ENCODE measurements around the gene PGAM4.
"Not testable (repeated sequence)": the region's sequence is repeated elsewhere in the genome, so short reads cannot be mapped to it uniquely, and the experiment has no call there.

PGAM4 gene

DNA sequence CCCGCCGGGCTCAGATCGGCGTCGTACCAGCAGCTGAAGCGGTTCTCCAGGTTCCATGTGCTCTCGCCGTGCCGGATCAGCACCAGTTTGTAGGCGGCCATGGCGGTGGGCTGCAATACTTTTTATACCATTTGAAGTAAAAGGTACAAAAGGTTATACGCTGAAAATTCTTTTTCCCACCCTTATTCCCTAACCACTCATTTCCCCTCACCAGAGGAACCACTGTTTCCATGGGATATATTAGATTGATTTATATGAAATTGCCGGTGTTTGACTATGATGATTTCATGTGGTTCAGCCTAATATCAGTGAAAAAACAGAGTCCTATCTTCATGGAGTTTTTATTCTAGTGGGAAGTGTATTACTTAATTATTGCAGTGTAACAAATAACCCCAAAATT lies at the start of gene PGAM4:
TSS of gene PGAM4 (minus strand) at position 101 of the 400 bp plus-strand sequence. CDS start at position 101, 0 bp downstream.
- no peak for DNase-seq

DNA sequence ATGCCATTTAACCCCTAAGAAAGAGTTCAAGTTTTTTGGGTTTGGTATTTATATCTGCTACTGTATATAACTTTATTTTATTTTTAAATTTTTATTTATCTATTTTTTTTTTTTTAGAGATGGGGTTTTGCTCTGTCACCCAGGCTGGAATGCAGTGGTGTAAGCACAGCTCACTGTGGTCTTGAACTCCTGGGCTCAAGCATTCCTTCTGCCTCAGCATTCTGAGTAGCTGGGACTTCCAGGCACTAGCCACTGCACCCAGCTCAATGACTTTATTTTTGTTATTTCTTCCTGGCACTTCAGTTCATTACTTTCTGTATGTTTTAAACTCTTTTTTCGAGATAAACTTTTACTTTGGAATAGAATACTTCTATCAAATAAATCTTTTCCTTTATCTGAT lies 42.4 kb upstream of the PGAM4 start:
- DNase-seq: no peak

DNA sequence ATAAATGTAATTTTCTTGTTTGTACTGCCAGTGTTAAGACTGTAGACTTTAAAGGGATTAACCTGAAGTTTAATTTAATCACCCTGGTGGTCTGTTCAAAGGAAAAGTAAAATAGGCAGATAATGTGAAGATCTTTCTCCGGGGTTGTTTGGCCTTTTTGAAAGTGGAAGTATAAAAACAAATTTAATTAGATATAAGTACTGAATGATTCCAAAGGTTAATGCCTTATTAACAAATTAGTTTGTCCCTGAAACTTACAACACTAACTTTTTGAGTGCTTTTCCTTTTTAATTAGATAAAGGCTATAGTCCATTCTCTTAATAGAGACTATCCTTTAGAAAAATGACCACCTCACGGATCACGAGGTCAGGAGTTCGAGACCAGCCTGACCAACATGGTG lies 10.4 kb upstream of the PGAM4 start:
- DNase-seq: no peak

DNA sequence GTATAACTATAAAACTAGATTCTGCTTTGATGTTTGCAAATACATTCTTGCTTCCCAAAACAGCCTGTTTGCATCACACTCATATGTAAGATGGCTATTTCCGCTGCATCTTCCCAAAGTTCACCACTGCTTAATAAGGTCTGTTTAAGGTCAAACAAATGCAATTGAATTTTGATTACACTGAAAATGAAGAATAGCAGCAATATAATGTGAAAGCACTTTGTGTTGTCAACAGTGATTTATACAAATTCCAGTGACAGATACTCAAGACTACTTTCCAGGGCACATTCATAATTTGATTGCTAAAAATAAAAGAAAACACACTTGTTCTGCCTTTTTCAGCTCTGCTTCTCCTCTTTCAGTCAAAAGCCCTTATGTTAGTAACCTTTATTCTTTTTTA lies 8.1 kb upstream of the PGAM4 start:
- no peak for DNase-seq

DNA sequence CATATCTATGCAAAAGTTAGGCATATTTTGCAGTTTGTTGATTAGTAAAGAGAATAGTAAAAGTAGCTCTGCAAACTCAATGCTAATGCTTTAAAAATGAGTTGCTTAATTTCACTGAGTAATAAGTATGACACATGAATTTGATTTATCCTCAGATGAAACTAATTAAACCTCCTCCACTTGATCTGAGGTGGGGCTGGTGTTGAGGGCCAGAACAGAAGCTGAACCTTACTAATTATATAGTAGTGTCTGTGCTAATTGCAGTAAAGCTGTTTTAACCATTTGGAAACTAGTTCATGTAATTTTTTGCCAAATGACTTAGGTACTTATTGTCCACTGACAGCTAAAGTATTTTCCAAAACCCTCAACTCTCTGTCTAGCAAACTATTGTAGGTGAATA lies 7.7 kb upstream of the PGAM4 start:
- DNase-seq: no peak

DNA sequence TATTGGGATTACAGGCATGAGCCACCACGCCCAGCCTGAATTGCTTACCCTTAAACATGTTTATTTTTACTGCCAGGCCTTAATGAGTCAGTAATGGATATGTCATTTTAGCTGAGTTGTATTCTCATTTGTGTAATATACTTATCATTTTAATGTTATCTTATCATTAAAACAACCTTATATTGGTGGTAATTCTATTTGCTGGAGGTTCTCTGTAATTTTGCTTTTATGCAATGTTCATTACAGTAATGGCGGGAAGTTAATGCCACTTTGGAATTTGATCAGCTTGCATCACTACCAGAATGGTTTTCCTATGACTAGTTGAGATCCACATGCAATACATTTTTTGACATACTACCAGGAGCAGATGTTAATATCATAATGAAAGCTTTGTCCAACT lies 6.3 kb upstream of the PGAM4 start:
- no peak for DNase-seq

DNA sequence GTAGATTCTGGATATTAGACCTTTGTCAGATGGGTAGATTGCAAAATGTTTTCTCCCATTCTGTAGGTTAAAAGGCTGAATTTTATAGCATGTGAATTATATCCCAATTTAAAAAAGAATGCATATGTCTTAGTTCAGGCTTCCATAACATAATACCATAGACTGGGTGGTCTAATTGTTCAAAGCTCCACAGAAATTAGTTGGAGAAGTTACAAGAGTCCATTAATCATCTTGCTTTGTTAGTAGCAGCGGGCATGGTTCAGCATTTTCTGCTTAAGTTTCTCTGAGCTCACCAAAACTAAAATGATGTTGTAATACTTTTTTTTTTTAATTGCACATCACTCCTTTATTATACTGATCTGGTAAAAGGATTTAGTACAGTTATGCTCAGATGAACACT lies 1.8 kb downstream of the PGAM4 start:
- DNase-seq: no peak

DNA sequence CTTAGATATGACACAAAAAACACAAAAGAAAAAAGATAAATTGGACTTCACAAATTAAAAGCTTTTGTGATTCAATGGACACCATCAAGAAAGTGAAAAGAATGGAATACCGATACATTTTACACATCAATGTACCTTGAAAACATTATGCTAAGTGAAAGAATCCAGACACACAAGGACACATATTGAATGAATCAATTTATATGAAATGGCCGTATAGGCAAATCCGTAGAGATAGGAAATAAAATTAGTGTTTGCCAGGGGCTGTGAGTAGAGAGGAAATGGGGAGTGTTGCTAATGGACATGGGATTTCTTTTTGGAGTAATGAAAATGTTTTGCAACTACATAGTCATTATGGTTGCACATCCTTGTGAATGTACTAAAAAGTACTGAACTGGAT lies 3.1 kb downstream of the PGAM4 start:
- no peak for DNase-seq

DNA sequence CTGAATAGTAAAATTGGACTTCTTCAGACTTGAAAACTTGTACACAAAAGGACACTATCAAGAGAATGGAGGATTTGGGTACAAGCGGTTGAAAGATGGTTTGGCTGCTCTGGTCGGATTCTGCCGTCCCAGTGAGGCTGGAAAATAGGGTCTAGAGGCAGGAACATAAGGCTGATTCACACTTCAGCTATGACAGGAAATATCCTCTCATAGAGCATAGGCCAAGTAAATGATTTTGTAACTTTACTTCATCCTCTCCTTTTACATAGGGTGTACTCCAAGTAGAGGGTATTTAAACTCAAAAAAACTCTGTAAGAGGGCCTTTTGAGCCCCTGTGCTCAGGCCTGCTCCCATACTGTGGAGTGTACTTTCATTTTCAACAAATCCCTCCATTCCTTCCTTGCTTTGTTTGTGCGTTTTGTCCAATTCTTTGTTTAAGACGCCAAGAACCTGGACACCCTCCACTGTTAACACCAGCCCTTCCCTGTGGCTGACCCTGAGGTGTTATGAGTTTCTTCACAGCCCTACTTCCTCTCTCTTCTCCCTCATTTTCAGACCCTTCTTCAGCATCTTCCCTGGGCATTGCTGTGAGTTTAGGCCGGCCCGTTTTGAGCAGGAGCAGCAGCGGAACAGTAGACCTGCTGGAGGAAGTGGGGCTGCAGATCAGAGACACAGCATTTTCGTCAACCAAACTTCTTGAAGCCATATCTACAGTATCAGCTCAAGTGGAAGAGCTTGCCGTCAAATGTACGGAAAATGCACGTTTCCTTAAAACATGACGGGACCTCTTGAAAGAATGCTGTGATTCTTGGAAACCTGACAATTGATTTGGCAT lies 7.2 kb downstream of the PGAM4 start:
- DNase-seq: no peak

DNA sequence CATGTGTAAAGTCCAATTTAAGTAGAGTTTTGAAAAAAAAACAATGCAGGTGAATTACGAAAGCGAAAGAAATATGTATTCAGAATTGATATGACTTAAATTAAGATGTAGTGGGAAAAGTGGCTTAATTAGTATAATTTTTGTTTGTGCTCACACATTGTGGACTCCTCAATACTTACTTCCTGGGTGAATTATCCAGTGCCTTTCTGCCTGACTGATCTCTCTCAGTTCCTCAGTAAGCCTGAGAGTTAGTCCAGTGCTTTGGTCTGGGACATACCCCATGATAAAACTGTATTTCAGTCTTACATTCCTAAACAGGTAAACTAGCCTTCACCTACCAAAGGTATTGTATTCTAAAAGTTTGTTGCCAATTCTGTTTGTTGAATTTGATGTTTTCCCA lies 8.4 kb downstream of the PGAM4 start:
- no peak for DNase-seq

DNA sequence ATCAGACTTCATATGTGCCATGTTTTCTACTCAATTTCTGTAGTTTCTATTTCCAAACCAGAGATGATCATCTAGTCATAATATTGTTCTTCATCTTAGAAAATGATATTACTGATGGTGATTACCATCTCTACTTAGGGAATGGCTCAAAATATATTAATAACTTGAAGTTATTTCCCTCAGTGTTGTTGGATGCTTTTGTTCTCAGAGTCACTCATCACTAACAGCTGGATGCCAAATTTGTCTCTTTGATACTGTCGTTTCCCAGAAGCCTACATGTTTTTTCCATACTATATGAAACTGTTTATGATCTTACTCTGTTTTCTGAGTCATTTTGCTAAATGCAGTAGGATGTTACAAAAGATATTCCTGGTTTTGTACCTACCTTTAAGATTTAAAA lies 8.9 kb downstream of the PGAM4 start:
- no peak for DNase-seq

DNA sequence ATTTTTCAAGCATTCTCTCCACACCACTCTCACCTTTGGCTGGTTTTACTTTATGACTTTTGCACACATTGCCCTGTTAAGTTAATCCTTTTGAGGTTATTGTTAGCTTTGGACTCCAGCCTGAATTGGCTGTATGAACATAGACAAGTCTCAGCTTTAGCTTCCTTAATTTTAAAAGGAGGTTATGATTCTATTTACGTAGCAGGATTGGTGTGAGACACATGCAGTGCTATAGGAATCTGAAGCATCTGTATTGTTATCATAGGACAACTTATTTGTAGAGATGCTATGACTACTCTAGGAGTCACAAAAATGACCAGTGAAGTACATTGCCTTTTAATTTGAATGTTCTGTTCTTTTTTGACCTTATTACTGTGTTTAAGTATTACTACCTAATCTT lies 15.7 kb downstream of the PGAM4 start:
- DNase-seq: no peak

DNA sequence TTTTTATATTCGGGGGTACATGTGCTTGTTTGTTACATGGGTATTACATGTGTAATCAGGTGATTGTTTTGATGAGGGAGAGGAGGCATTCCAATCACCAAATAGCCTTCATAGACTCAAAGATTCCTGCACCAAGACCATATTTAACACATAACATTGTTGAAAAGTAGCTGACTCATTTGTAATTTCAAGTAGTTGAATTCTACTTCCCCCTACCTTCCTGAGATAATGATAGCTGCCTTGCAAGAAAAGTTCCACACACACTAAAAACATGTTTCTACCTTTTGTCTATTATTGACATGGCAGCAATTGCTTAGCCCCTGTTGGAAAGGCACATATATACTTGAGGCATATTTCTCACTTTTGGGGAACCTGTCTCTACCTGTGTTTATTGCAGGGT lies 16.1 kb downstream of the PGAM4 start:
- DNase-seq: no peak

DNA sequence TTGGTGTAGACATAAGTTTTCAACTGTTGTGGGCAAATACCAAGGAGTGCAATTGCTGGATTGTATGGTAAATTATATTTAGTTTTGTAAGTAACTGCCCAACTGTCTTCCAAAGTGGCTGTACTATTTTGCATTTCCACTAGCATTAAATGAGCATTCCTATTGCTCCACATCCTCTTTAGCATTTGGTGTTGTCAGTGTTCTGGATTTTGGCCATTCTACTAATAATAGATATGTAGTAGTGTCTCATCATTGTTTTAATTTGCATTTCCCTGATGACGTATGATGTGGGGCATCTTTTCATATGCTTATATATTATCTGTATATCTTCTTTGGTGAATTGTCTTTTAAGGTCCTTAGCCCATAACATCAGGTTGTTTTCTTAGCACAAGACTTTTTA lies 17.3 kb downstream of the PGAM4 start:
- DNase-seq: no peak

DNA sequence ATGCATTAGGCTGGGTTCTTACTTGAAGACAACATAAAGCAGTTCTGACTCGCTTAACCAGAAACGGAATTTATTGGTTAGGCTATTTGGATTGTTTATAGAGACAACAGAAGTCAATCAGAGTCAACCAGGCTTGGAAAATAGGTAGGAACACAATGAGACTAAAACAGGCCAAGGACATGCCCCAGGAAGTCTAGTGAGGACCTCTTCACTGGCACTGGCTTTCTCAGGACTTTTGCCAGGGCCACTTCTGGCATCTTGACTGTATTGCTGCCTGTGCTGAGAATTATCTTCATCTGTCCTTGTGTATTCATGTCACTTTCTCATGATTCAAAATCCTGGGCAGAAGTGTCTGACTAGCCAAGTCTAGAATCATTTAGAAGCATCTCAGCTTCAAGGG lies 19.6 kb downstream of the PGAM4 start:
- no peak for DNase-seq

DNA sequence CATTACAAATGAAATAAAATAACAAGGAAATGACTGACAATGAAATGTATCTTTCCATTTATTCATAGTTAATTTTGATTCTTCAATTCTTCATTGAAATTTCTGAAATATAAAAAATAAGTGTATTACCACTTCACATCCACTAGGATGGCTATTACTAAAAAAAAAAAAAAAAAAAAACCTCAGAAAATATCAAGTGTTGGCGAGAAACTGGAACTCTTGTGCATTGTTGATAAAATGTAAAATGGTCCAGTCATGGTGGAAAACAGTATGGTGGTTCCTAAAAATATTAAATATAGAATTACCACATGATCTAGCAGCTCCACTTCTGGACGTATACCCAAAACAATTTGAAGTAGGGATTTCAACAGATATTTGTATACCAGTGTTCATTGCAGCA lies 22.9 kb downstream of the PGAM4 start:
- DNase-seq: no peak

DNA sequence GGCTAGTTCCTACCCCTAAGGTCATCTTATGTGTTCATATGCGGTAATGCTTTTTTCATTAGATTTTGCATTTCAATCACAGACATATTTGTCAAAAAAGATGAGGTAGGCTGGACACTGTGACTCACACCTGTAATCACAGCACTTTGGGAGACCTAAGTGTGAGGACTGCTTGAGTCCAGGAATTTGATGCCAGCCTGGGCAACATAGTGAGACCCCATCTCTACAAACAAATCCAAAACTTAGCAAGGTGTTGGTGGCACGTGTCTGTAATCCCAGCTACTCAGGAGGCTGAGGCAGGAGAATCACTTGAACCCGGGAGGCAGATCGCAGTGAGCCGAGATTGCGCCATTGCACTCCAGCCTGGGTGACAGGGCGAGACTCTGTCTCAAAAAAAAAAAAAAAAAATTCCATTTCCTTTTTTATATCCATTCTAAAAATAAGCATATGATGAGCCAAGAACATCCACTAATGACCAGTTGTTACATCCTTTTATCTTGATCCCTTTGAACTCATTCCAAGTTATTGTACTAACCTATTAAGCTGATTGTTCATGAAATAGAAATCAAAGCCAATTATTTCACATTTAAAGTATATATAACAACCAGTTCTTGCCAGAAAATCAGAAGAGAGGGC lies 23.4 kb downstream of the PGAM4 start:
- no peak for DNase-seq

DNA sequence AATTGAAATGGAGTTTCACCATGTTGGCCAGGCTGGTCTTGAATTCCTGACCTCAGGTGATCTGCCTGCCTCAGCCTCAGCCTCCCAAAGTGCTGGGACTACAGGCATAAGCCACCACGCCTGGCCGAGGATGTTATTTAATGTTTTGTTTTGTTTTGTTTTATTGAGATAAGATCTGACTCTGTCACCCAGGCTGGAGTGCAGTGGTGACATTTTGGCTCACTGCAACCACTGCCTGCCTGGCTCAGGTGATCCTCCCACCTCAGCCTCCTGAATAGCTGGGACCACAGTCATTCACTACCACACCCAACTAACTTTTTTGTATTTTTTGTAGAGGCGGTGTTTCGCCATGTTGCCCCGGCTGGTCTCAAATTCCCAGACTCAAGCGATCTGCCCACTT lies 24.4 kb downstream of the PGAM4 start:
- DNase-seq: not testable (repeated sequence)

DNA sequence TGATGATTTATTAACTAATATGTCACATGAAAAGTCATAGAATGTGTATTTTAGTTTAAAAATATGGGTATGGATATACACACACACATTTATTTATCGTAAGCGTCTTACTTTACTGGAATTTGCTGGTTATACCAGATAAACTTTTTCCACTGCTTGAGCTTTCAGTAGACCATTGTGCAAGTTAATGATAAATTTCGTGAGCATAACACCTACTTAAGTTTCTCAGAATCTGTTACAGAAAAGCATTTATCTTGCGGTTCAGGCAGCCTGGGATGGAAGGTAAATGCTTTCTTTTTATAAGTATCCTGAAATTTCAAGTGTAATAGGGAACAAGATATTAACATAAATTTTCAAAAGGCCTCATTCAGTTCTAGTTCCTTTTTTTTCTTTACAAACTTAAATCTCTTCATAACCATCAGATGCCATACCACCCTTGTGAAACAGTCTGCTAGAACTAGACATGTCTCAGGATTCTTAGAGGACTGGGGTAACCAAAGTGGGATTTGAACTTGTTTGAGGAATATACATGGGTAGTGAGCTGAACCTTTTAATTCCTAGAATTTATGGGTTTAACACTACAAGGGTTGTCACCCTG lies 31.3 kb downstream of the PGAM4 start:
- no peak for DNase-seq

DNA sequence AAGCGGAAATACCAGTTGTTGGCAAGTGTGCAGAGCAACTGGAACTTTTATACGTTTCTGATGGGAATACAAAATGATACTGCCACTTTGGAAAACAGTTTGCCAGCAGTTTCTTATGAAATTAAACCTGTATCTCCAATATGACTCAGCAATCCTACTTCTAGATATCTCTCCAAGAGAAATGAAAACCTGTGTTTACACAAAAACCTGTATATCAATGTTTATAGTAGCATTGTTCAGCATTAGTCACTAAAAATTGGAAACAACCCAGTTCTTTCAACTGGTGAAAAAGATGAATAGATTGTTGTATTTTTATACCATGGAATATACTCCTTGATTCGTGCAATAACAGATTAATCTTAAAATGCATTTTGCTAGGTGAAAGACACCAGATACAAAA lies 32.1 kb downstream of the PGAM4 start:
- no peak for DNase-seq

DNA sequence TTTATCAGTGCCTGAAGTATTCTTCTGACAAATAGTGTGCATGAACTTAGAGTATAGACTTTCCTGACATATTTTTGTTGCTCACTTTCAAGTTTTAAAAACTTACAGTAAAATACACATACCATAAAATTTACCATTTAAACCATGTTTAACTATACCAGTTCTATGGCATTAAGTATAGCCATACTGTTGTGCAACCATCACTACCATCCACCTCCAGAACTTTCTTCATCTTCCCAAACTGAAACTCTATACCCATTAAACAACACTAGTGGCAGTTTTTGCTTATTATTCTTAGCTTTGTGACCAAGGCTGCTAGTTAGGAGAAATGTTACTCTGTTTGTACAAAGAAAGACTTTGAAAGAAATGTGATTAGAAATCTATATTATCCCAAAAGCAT lies 33.1 kb downstream of the PGAM4 start:
- DNase-seq: no peak

DNA sequence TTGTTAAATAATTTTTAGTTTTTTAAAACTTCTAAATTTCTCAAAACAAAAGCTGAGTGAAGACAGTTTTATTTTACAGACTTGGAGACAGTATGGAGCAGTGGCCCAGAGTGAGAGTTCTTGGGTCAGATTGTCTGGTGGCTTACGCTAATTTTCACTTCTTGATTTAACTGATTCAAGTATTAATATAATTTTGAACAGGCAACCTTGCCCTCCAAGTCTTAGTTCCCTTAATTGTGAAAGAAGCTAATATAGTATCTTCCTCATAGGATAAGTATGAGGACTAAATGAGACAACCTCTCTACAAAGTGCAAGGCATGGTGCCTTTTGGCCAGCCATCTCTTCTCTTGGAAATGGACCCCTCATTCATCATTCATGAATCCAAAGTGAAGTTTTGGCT lies 33.6 kb downstream of the PGAM4 start:
- DNase-seq: no peak

DNA sequence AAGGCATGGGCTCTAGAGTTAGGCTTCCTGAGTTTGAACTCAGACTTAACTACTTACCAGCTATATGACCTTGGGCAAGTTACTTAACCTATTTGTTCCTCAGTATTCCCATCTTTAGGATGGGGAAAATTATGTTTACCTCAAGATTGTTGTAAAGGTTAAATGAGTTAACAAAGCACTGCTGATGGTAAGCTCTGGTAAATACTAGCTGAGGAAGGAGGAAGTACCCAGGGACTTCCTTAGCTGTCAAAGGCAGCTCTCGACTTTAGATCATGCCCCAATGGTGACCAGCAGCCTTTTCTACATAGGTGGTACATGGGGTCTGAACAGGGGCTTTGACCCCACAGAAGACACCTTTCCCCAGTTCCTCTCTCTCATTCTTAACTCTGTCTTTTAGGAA lies 38.9 kb downstream of the PGAM4 start:
- no peak for DNase-seq

DNA sequence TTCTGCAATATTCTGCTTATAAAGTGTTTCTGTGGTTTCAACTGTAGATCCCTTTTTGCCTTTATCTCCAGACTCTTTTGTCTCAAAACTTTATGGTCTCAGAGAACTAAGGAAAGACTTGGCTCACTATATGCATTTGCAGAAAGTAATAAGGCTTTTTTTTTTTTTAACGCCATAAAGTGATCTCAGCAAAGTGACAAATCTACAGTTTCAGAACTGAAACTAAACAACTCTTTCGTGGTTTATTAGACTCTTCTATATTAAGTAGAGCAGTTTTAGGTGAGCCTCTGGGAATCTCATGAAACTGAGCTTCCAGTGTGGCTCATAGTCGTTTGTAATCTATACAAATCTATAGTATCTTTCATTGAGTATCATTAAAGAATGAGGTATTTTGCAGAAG lies 43.7 kb downstream of the PGAM4 start:
- DNase-seq: no peak
